Fibroblast of mammary gland (primary cell): Measurements from ENCODE around the gene SSU72.
A peak's percentile ranks its signal among the peaks of the same experiment; 100 is the strongest.

Experiments
- DNase-seq: peaks from one replicate; pipeline ENCODE4 v3.0.0-alpha.2; 2010; ENCODE audit warnings: low read depth
- H3K4me3 ChIP-seq: 2 replicates; pipeline ENCODE4 v1.5.1; 2011; ENCODE audit warnings: low read depth, mild to moderate bottlenecking, low read length, moderate library complexity; ENCODE audit not compliant: control insufficient read depth
- CTCF ChIP-seq: conservative IDR thresholded peaks from 2 replicates; pipeline ENCODE4 v1.5.1; 2011; ENCODE audit warnings: low read depth, low read length, inconsistent platforms; ENCODE audit not compliant: control insufficient read depth, insufficient read depth

SSU72 gene

GRCh38 chr1:1621173-1622009 is 46.7 kb upstream of the SSU72 start:
- TF ChIP-seq CTCF = no peak
- H3K4me3 ChIP-seq = no peak overlapping the region
- no peak for DNase-seq

- no peak for DNase-seq
- H3K4me3 ChIP-seq = no peak overlapping the region
- no peak for TF ChIP-seq CTCF
Measured at GRCh38 chr1:1620433-1621139, 45.9 kb upstream of the SSU72 start.

DNA sequence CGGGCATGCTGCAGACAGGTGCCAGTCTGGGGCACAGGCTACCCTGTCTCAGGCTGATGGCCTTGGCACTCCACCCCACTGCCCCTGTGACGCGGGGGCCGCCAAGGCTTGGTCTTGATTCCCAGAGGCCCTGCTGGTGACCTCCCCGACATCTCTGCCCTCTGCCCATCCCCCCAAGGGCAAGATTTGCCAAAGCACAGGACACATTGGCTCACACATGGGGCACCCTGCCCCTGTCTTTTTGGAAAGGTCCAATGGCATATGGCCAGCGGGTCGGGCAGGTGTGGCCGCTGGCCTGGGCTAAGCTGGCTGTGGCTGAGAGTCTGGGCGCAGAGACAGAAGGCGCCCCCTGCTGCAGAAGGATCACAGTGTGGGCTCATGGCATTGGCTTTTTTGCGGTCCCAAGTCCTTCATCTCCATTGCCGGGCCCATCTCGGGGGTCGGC is 45.3 kb upstream of the SSU72 start:
- TF ChIP-seq CTCF = peak; percentile 24
- DNase-seq = no peak

GRCh38 chr1:1618396-1619068 is 43.9 kb upstream of the SSU72 start:
- H3K4me3 ChIP-seq = no peak overlapping the region
- no peak for TF ChIP-seq CTCF
- no peak for DNase-seq

More for the DNA sequence above, 45.3 kb upstream of the SSU72 start:
- H3K4me3 ChIP-seq = no peak overlapping the region

GRCh38 chr1:1617925-1618324 is 43.3 kb upstream of the SSU72 start:
- H3K4me3 ChIP-seq = no peak overlapping the region
- no peak for DNase-seq
- TF ChIP-seq CTCF = no peak

DNA sequence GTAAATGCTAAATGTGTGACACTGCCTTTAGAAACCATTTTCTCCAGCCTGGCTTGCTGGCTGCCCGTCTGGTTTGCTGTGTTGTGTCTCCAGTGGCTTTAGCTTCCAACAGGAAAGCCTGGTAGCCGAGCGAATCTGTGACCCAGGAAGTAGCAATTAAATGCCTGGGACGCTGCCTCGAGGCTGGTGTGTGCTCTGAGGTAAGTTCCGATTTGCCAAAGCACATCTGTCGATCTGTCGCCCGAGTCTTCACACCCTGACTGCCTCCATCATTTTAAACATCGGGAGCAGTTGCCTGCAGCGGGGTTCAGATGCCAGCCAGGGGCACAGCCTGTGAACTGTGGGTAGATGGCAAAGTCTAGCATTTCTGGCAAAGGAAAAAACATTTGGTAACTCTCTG is 42.9 kb upstream of the SSU72 start:
- no peak overlapping the region for H3K4me3 ChIP-seq
- DNase-seq = no peak
- no peak for TF ChIP-seq CTCF
